IPS-NIHi11 (cell line): ENCODE measurements around the gene TBX4.
"Not testable (repeated sequence)": the region's sequence is repeated elsewhere in the genome, so short reads cannot be mapped to it uniquely, and the experiment has no call there.

ENCODE experiments used
- DNase-seq: peaks from one replicate; pipeline ENCODE4 v3.0.0; 2012; ENCODE audit warnings: mixed read lengths, low spot score

The TBX4 gene

DNA sequence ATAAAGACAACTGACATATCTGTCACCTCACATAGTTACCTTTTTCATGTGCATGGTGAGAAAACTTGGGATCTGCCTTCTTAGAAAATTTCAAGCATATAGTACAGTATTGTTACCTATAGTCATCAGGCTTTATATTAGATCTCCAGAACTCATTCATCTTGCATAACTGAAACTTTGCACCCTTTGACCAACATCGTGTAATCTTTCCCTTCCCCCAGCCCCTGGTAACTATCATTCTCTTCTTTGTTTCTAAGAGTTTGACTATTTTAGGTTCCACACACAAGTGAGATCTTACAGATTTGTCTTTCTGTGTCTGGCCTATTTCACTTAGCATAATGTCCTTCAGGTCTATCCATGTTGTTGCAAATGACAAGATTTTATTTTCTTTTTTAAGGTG is 22.9 kb upstream of the TBX4 start:
- DNase-seq, result no peak

DNA sequence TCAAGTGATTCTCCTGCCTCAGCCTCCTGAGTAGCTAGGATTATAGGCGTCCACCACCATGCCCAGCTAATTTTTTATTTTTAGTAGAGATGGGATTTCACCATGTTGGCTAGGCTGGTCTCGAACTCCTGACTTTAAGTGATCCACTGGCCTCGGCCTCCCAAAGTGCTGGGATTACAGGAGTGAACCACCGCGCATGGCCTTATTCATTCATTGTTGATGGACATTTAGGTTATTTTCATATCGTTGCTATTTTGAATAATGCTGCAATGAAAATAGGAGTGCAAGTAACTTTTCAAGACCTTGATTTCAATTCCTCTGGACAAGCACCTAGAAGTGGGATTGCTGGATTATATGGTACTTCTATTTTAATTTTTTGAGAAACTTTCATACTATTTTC is 22.4 kb upstream of the TBX4 start:
- not testable (repeated sequence) for DNase-seq

DNA sequence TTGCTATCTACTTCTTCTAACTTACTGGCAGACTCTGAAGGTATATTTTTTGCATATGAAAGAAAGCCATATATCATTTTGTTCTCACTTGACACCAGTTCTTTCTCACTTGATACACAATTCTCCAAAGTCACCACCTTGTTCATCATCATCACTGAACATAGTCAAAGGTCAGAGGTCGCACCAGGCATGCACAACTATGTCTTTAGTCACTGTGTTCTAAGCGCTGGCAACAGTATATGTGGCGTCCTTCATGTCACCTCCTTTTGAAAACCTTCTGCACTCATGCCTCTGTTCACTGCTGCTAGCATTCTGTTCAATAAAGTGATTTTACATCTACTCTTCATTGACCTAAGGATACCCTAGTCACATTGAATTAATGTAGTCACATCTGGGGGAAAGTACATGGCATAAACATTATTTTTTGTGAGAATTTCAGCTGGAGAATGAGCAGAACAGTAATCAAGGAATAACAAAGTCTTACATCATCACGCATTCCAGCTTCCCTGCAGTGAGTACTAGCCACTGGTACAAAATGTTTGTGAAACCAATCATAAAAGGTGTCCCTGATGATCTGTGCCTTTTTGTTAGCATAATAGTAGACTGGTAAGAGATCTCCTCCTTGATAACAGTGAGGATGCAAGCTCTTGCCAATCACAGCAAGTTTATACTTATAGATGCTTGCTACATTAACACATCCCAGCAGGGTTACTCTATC is 20.5 kb upstream of the TBX4 start:
- no peak for DNase-seq

DNA sequence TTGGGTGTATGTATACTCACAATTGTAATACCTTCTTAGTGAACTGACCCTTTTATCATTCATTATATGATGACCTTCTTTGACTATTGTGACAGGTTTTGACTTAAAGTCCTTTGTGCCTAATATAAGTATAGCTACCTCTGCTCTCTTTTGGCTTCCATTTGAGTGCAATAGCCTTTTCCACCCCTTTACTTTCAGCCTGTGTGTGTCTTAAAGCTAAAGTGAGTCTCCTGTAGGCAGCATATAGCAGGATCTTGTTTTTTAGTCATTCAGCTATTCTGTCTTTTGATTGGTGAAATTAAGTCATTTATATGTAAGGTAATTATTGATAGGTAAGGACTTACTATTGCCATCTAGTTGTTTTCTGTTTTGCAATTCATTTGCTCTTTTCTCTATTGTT is 15.9 kb upstream of the TBX4 start:
- DNase-seq, result no peak

DNA sequence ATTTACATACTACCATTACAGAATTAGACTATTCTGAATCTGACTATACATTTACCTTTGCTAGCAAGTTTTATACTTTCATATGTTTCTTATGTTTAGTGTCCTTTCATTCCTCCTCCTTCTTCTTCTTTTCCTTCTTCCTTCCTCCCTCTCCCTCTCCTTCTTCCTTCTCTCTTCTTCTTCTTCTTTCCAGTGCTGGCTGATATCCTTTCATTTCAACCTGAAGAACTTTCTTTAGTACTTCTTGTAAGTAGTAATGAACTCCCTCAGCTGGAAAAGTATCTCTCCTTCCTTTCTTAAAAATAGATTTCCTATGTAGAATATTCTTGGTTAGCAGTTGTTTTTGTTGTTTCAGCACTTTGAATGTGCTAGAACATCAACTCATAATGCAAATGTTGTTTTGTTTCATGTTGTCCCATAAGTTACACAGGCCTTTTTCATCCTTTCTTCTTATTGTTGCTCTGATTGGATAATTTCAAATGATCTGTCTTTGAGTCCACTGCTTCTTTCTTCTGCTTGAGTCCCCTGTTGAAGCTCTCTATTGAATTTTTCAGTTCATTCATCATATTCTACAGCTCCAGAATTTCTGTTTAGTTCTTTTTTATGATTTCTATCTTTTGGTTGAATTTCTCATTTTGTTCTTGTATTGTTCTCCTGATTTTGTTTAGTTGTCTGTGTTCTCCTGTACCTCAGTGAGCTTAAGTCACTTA is 15.1 kb upstream of the TBX4 start:
- DNase-seq, result no peak

DNA sequence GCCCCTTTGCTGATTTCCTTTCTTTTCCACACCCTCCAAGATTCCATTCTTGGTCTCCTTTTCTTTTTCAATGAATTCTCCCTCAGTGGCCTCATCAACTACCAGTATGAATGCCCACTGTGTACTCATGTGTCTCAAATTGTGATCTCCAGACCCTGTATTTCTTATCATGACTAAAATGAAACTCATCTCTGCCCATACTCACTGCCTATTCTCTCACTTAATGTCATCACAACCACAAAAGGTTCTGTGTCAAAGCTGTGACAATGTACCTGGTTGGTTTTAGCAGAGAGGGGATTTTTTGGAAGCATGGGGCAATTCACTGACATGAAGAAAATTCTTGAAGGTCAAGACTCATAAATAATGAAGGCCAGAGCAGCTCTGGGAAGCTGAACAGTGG is 11.5 kb upstream of the TBX4 start:
- no peak for DNase-seq

DNA sequence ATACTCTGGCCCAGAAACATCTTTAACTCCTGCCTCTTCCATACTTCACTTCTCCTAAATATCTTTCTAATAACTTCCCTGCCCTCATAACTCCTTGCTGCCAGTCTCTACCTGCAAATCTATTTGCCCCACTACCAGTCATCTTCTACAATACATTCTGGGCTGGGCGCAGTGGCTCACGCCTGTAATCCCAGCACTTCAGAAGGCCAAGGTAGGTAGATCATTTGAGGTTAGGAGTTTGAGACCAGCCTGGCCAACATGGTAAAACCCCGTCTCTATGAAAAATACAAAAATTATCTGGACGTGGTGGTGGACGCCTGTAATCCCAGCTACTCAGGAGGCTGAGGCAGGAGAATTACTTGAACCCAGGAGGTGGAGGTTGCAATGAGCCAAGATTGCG is 10.7 kb upstream of the TBX4 start:
- not testable (repeated sequence) for DNase-seq

DNA sequence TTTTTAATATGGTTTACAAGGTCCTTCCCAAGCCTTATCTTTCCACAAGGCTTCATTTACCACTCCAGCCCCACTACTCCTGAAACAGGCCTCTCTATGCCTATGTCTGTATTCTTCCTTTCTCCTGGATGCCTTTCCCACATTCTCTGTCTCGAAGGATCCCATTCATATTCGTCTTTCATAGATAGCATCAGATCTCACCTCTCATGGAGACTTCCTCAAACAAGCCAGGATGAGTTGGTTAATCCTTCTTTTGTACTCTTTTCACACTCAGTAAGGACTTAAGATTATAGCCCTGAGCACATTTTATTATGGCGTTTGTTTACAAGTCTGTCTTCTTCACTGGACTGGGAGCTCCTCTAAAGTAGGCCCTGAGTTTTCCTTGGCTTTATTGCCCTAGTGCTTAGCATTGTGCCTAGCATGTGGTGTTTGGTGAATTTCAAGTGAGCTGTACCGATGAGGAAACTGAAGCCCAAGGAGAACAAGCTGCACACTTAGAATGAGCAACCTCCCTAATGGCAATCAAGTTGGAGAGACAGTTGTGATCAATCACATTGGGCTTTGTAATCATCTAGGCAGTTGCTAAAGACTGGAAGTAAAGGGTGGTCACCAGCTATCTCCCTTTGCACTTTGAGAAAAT is 10.0 kb upstream of the TBX4 start:
- no peak for DNase-seq

DNA sequence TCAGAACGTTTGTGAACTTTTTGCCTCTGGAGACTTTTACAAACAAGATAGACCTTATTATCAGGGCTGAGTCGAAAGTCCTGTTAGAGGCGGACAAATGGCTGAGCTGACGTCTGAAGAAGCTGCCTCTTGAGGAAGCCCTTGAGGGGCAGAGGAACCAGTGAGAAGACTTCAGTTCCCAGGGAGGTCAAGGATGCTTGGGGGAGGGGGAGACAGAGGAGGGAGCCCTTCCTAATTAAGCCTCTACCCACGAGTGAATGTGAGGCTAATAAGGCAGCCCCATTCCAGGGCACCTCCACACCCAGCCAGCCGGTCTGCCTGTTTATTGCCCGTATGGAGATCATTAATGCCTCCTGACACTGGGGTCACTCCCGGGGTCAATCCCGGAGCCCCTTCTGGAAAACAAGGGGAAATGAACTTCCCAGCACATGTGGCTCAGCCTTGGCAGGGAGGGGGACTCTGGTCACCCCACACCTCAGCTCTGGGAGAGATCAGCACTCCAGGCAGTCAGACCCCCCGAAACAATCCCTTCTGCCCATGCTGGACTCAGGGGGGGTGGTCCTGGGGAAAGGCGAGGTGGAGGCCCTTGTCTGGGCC is 9.2 kb upstream of the TBX4 start:
- DNase-seq, result no peak

DNA sequence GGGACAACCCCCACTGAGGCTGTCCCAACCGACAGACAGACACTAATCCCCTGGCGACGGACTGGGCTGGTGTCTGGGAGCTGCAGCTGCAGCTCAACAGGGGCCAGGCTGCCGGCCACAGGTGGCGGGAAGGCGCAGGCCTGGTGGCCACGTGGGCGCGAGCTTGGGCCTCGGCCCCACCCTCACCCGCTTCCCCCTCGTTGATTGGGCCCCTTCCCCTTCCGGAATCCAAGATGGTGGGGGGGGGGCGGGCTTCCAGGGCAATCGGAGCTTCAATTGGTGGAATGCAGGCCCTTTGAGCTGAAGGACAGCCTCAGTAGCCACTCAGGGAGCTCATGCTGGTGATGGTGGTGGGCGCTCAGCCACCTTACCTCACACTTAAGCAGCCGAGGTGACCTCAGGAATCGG is 8.7 kb upstream of the TBX4 start:
- DNase-seq, result peak; percentile 68

DNA sequence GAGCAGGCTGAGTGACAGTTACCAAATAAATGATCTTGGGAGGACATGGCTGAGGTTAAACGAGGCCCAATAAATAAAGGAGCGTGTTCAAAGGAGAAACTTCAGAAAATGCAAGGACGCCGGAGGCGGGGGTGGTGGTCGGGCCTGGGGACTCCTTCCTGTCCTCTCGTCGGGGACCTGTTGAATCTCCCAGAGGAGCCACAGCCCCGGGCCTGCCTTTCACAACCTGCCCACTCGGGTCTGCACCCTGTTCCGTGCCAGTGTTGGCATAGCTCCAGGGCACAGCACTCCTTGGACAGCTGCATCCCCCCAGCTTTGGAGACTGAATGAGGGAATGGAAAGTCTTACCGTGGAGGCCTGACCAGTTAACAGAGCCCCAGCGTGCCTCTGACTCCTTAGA is 8.1 kb upstream of the TBX4 start:
- DNase-seq, result no peak

DNA sequence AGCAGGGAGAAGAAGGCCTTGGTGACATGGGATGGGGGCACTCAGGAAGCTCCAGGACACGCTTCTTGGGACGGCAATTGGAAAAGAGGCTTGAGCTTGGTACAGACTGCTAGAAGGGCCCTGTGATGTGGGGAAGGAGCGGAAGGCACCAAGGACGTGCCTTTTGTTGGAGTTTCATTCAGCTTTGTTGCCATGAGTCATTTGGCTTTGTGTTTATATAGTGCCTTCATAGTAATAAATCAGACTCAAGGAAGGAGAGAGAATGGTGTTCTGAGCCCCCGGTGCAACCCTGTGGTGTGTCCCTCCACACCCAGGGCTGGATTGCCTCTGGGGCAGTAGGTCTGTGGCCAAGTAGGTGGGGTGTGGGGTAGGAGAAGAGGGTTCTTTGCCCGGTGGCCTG is 7.4 kb upstream of the TBX4 start:
- DNase-seq, result no peak

DNA sequence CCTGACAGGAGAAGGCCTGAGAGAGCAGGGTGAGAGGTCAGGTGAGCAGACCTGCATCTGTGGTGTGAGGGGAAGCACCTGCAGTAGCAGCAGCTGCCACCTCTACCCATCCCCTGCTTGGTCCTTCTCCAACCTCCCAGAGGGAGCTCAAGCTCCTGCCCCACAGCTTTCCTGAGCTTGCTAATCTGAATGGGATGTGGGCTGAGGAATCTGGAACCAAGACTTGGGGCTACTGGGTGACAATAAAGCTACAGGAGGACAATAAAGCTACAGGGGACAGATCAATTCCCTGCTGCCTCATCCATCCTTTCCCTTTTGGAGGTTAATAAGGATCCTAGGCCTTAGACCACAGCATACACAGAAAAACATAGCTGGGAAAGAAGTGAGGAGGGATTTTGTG is 4.9 kb upstream of the TBX4 start:
- DNase-seq, result no peak

DNA sequence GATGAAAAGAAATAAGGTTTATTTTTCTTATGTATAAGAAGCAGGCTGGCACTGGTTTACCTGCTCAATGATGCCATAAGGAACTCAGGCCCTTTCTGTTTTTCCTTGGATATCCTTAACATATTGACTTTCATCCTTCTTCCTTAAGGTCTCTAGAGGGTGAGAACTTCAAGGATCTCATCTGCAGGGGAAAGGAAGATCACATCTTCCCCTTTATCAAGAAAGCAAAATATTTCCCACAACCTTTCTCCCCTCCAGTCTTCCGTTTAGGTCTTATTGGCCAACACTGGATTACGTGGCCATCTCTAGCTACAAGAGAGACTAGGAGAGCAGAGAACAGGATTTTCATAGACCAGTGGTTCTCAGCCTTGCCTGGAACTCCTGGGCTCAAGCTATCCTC is 4.2 kb upstream of the TBX4 start:
- DNase-seq, result no peak

DNA sequence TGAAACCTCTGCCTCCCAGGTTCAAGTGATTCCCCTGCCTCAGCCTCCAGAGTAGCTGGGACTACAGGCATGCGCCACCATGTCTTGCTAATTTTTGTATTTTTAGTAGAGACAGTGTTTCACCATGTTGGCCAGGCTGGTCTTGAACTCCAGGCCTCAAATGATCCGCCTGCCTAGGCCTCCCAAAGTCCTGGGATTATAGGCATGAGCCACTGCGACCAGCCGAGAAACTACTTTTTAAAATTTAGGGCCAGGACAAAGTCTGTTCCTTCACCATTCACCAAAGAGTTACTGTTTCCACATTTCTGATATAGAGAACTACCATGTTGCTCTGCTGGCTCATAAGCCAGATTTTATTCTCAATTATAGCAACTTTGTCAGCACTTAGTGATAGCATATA is 3.1 kb upstream of the TBX4 start:
- not testable (repeated sequence) for DNase-seq

DNA sequence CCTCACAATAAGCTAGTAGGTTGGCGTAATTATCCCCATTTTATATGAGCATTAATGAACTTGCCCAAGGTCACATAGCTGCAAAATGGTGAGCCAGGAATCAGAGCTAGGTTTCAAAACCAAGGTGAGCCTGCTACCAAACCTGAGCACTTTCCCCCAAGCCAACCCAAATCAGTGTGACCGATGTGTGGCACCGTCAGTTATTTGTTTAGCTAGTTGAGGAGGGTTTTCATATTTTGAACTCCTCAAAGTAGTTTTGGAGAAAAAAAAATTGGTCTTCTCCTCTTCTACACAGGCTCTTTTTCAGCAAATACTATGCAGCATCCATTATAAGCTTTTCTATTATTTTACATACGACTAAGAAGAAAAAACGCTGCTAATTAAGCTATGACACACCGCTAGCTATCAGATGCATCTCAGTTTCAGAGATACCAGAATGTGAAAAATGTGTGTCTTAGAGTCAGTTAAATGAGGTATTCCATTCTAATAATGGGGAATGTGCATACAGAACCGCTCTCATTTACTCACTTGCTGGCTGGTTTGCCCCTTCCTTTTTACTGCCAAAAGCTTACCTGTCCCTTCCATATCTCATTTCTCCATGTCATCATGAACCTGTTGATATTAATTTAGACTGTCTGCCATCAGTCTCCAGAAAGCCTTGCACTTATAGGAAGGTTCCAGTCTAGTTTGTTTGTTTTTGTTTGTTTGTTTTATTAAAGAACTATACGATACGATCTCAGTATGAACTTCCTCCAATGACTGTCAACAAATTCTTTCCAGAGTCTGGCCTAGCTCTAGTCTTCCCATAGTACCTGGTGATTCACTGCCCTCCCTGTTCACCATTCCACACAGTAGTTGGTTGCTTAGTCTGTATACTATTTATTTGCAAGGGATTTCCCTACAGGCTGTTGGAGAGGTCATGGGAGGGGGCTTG is 2.2 kb upstream of the TBX4 start:
- no peak for DNase-seq

DNA sequence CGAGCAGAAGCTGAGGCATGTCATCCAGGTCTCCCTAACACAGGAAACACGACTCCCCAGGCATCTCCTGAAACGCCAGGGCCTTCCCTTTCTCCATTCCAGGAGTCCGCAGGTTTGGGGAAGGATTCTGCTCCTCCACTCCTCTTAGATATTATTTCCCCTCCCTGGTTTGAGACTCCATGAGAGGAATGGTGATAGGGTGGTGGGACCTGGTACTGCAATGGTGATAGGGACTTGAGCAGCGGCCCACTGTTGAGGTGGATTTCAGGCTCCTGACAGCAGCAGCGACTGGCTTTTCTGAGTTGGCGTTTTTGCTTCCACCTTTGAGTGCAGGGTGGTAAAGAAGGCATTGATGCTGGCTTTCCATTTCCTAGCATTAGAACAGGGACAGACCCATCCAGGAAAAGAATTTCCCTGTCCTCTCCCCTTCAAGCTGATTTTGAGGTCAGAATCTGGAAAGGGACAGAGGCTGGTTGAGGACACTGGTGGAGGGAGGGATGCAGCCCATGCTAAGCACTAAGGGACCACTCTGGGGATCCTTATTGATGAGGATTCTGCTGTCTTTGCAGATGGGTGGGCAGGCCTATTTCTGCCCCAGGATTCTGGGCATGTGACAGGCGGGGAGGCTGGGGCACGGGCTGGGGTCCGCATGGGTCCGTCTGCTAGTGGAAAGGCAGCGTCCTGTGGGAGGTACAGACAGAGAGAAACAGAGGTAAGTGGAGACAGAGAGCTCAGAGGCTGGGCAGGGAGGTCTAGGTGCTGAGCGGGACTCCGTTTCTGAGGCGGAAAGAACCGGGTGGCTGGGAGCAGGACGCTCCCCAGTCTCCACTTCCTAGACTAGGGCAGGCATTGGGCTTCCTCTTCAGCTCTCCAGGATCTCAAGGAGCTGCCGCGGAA is 1.3 kb upstream of the TBX4 start:
- no peak for DNase-seq

DNA sequence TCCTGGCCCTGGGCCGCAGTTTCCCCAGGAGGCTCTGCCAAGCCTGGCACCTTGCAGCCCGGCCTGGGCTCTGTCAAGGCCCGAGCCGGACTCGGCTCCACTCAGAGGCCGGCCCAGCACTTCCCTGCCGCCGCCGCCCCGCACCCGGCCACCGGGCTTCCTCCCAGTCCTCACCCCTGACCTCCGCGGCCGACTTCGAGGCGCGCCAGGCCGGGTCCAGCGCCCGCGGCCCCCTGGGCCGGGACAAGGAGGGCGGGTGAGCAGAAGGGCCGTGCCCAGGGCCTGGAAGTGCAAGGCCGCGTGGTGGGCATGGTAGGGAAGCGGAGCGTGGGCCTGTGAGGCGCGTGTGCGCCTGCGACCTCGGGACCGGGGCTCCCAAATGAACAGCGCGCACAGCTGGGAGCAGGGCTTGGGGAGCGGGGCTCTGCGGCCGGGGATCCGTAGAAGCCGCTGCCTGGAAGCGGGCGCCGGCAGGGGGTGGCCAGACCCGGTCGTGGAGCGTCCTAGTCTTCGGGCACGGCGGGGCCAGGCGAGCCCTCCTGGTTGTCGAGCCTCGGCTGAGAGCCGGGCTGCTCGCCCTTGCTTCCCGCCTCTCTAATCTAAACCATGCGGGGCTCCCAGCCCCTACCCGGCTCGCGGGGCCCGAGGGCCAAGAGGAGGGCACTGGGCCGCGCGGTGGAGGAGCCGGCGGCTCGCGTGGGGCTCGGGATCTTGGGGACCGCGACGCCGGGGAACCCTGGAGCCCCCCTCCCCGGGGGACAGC is 503 bp upstream of the TBX4 start:
- DNase-seq, result peak; percentile 67

DNA sequence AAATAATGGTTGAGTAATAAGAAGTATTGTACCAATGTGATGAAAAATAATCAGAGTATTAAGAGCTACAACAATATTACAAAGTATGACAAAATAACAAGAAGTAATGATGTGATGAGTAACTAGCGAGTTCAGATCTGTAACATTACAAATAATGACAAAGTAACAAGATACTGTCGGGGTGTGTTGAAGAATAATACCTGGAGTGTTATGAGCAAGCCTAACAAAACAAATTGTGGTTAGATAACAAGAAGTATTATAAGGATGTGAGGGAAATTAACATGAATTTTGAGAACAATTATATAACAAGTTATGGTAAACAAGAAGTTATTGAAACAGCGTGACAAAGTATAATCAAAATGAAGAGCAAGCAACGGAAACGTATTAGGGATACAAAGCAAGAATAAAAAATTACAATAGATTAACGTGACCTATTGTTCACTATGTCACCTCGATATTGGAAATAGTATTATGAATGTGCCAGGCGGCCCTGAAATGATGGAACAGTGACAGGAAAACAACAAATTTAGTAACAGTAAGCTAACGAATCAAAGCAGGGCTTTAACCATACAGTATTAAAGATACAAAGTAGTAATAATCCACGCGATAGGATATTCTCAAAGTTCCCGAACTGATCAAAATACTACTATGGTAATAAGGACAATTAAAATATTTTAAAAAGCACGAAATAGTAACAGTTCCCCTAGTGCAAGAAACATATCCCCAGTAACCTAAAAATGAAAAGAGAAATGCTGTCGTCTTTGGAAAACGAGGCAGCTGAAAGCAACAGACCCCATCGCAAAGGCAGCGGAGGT is 1.6 kb downstream of the TBX4 start:
- no peak for DNase-seq
